RPMI8226 (cell line): ENCODE measurements around the gene RSU1.
"Not testable (repeated sequence)": the region's sequence is repeated elsewhere in the genome, so short reads cannot be mapped to it uniquely, and the experiment has no call there.

Source experiments
- DNase-seq: peaks from one replicate; pipeline ENCODE4 v3.0.0-alpha.2; 2015

The RSU1 gene

GRCh38 chr10:16817125-16818019 is at the start of gene RSU1:
Gene RSU1, minus strand, starts transcription at chr10:16817424. Its CDS starts 343 bp downstream, at chr10:16817081.
- peak; percentile 100 for DNase-seq

DNA sequence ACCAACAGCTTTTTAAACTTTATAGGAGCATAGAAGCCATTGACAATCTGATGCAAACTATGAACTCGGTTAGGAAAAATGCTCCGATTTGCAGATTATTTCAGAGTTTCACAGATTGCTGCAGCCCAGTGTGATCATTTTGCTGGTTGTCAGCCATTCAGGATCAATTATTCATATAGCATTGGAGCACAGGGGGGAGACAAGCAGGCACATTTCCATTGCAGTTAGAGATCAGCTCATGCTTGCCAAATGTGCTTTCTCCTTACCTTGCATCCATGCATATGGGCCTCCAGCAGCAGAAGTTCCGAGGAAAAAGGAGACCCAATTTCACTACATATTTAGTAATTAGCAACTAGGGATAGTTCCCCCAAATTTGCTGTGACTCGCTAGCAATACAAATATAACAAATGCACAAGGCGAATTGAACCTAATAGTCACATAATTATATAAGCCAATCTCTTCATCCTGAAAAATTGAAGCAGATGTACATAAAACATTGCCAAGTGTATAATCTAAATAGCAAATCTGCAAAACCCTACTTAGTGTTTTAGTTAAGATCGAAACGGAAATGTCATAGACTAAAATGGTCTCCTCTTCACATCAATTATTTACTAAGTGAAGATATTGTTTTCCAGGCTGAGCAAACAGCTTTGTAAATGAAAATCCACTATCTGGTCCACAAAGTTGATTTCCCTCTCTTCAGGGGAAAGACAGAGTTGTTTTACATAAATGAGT is 49.5 kb upstream of the RSU1 start:
- DNase-seq: no peak

GRCh38 chr10:16865766-16866165 is 48.5 kb upstream of the RSU1 start:
- DNase-seq: no peak

- no peak for DNase-seq
Observed at GRCh38 chr10:16863766-16864165, 46.5 kb upstream of the RSU1 start.

GRCh38 chr10:16857419-16857818 is 40.2 kb upstream of the RSU1 start:
- DNase-seq: no peak

DNA sequence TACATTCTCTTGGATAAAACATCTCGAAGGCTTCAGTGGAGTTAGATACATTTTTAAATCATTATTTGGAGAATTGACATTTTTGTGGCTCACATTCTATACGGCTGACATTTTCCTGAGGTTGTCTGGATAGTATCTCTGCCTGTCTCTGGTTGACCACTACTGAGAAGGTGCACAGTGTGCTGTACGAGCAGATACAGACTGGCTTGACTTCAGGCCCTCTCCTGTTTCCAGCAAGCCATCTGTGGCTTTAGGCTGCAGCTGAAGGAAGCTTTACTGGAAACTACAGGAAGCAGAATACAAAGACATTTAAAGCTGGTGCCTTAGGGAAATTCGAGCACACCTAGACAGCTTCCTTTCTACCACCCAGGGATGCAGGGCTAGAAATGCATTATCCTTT is 39.3 kb upstream of the RSU1 start:
- DNase-seq: no peak

DNA sequence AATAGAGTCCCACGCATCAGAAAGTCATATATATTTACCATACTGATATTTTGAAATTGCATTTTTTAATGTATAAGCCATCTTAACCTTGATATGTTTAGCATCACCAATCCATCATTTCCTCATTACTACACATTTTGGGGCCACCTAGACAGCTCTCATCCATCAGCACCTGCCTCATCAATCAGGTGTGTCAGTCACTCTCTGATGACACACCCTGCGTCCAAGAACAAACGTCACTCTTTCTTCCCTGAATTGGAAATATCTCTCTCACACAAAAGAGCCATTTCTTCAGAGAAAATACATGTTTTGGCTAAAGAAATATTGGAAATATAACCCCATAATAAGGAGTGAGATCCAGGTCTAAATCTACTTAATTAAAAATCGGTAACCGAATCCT is 38.9 kb upstream of the RSU1 start:
- DNase-seq: no peak

- no peak for DNase-seq
Observed at GRCh38 chr10:16854623-16855022, 37.4 kb upstream of the RSU1 start.

- DNase-seq: no peak
Observed at GRCh38 chr10:16853809-16854208, 36.6 kb upstream of the RSU1 start.

GRCh38 chr10:16853201-16853600 is 36.0 kb upstream of the RSU1 start:
- no peak for DNase-seq

DNA sequence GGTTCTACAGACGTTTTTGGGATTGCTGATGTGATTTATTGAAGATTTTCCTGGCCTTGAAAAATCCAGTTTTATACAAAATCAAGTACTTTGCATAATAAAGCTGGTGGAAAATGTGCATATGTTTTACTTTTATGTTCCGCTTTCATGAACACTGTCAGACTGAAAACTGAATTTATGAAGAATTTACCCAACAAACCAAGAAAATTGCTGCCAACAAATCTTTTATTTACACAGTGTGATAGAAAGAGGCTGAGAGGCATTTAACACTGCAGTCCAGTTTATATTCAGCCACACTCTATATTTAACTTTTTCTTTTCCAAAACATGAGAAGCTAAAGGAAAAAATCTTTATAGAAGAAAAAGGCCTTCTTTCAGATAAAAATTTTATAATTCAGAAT is 35.4 kb upstream of the RSU1 start:
- DNase-seq: no peak

- DNase-seq: no peak
Observed at GRCh38 chr10:16848562-16849154, 31.4 kb upstream of the RSU1 start.

DNA sequence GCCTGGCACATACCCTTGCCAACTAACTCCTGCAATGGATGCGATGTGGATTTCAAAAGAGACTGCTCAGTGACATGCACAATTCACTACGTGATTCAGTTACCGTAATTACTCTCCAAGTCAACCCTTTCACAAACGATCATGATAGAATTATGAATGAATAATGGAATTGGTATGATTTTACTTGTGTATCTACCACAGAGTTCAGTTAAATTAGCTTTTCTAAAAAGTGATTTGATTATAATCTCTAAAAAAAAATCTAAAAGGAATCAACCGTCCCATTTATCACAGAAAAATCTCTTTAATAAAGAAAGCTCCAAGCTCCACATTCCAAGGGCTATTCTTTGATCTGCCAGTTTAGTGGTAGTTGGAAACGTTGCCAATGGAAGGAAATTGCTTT is 30.4 kb upstream of the RSU1 start:
- DNase-seq: no peak

DNA sequence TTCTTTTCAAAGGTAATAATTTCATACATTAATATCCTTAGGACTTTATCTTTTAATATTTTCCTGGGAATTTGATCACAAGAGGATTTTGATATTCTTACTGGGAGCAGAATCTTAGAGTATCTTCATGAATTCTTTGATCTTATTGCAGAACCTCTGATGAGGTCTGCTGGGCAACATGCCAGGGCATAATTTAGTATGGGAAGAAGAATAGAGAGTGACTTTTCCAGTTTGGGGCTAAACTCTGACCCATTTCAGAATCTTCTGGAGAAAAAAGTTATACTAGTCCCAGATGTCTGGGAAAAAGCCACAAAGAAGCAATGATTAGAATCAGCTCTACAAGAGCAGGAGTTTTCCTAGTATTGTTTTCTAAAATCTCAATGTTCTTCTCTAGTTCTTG is 28.0 kb upstream of the RSU1 start:
- DNase-seq: no peak

GRCh38 chr10:16843252-16843870 is 26.1 kb upstream of the RSU1 start:
- peak; percentile 79 for DNase-seq

GRCh38 chr10:16835228-16835627 is 18.0 kb upstream of the RSU1 start:
- DNase-seq: no peak

DNA sequence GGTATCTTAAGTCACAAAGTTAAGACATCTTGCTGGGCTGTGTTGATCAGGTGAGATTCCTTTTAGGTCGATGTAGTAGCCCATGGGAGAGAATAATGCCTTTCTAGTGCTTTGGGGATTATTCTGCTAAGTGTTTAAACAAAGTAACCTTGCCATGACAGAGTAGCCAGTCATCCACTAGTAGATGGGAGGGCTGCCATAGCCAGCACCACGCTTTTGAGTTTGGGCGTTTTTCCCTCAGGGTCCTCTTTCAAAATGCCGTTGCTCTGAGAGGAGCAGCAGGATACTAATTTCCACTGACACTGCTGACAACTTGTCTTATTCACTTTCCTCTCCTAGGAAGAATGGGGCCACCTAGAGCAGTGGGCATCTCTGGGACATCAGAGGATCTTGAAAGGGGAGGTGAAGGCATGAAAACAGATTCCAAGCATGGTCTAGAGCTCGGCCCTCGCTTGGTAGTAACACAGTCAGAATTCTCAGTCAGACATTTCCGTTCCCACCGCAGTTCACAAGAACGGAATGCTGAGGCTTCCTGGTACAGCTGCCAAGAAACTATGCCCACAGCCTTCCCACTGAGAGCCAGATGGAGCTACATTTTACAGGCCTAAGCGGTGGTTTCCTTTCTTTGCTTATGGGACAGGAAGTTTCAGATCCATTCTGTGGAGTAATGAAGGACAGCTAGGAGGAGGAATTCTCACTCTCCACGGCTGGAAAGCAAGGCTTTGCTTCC is 15.3 kb upstream of the RSU1 start:
- no peak for DNase-seq

DNA sequence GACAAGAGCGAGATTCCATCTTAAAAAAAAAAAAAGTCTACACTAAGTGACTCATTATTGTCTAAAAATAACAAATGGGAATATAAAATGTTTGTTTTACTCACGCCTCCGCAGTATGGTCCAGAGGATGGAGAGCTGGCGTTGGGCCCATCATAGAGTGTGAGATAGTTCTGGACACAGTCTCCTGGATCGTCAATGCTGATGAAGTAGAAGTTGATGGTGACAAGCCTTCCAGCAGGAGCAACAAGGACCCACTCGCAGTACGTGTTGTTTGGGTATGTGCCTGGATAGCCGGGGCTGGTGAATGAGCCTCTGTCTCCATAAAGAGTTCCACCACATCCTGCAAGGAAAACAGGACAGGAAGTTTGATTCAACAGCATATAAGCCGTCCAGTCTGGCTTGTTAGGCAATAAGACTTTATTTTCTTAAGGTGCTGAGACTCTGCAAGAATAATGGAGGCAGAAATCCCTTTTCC is 11.5 kb upstream of the RSU1 start:
- no peak for DNase-seq

GRCh38 chr10:16828114-16828568 is 10.9 kb upstream of the RSU1 start:
- peak; percentile 74 for DNase-seq

DNA sequence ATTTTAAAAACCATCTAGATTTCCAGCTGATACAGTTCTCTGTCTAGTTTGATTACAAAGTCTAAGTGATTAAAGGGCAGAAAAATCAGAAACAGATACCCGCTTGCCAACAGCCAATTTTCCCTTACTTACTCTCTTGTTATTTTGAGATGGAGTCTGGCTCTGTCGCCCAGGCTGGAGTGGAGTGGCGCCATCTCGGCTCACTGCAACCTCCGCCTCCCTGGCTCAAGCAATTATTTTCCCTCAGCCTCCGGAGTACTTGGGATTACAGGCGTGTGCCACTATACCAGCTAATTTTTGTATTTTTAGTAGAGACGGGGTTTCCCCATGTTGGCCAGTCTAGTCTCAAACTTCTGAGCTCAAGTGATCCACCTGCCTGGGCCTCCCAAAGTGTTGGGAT is 10.2 kb upstream of the RSU1 start:
- DNase-seq: not testable (repeated sequence)

DNA sequence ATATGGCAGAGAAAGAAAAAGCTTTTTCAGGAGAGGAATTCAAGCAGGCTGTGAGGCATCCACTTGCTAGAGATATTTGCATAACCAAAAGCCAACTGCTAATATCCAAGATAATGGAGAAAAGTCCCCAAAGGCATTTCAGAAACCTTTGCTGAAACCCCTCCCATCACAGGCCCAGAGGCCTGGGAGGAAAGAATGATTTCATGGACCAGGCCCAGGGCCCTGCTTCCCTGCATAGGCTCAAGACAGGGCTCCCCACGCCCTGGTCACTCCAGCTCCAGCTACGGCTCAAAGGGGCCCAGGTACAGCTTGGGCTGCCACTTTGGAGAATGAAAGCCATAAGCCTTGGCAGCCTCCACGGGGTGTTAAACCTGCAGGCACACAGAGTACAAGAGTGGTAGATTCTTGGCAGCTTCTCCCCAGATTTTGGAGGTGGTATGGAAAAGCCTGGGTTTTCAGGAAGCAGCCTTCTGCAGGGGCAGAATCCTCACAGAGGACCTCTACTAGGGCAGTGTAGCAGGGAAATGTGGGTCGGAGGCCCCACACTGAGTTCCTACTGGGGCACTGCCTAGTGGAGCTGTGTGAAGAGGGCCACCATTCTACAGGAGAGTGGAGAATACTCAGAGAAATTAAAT is 5.6 kb upstream of the RSU1 start:
- DNase-seq: no peak

DNA sequence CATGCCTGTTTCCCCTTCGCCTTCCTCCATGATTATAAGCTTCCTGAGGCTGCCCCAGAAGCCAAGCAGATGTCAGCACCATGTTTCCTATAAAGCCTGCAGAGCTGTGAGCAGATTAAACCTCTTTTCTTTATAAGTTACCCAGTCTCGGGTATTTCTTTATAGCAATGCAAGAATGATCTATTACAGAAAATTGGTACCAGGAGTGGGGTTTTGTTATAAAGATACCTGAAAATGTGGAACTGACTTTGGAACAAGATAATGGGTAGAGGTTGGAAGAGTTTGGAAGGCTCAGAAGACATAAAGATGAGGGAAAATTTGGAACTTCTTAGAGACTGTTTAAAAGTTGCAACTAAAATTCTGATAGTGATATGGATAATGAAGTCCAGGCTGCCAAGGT is 4.8 kb upstream of the RSU1 start:
- DNase-seq: no peak
